Breast epithelium (tissue), 4 donors: ENCODE results near the gene MKI67. TPM values are rescaled to one million over a fixed set of nuclear protein-coding genes. Genes with fewer than 3 reads are reported as not detected.
"Not testable (repeated sequence)": the region's sequence is repeated elsewhere in the genome, so short reads cannot be mapped to it uniquely, and the experiment has no call there.

Experiments
- DNase-seq, 2 donors: peaks; one replicate each; pipeline ENCODE4 v3.0.0-alpha.2; 2019; ENCODE audit warnings: low spot score in 2 of 2
- H3K27ac ChIP-seq, 2 donors: fragments of 200-600 bp; sonication (generic) in 1 of 2; one replicate each; pipeline ENCODE4 v1.5.1; 2016 to 2019; ENCODE audit warnings: mild to moderate bottlenecking in 1 of 2
- H3K27me3 ChIP-seq, 2 donors: fragments of 200-600 bp; sonication (generic) in 1 of 2; one replicate each; pipeline versions ENCODE4 v1.5.1 to v1.6.0; 2017 to 2019; ENCODE audit warnings: control low read depth in 1 of 2, mild to moderate bottlenecking in 1 of 2
- H3K36me3 ChIP-seq: fragments of 200-600 bp; one replicate; pipeline ENCODE4 v1.5.1; 2019
- H3K4me1 ChIP-seq, 2 donors: fragments of 200-600 bp; sonication (generic); one replicate each; pipeline ENCODE4 v1.5.1; 2016 to 2019; ENCODE audit warnings: control low read depth in 1 of 2
- H3K4me3 ChIP-seq, 3 donors: fragments of 200-600 bp; sonication (generic); 1 replicate in 2 of 3; 2 replicates in 1 of 3; pipeline ENCODE4 v1.5.1; 2016 to 2019; ENCODE audit warnings: mild to moderate bottlenecking in 3 of 3, moderate library complexity in 2 of 3
- H3K9me3 ChIP-seq, 2 donors: fragments of 200-600 bp; sonication (generic) in 1 of 2; one replicate each; pipeline ENCODE4 v1.5.1; 2016 to 2019; ENCODE audit warnings: control low read depth in 1 of 2
- POLR2A ChIP-seq: fragments of 450-650 bp; IDR thresholded peaks from one replicate; pipeline ENCODE4 v1.6.1; 2016; ENCODE audit warnings: antibody characterized with exemption, mild to moderate bottlenecking, moderate library complexity
- POLR2AphosphoS5 ChIP-seq, 3 donors: sonication (generic); formaldehyde crosslinking; IDR thresholded peaks; one replicate each; pipeline ENCODE4 v1.6.1; 2017; ENCODE audit warnings: antibody characterized with exemption in 3 of 3
- intact Hi-C: fragments of 100-400 bp; cut with DNase I; formaldehyde crosslinking; loops from one replicate; pipeline ENCODE4 v1.15.1; 2023; ENCODE audit warnings: low total_unique reads
- total RNA-seq, 3 donors: library from RNA; depleted of rRNA; stranded (reverse); fragments of >200 nt; gene quantifications; one replicate each; pipeline ENCODE4 v1.1.0, GENCODE V29; 2016
- TF ChIP-seq, protein P1 (sequence below), 3 donors: fragments of 450-650 bp; IDR thresholded peaks; one replicate each; pipeline ENCODE4 v1.5.1; 2016 to 2017; ENCODE audit warnings: antibody characterized with exemption in 3 of 3, mild to moderate bottlenecking in 3 of 3, moderate library complexity in 3 of 3

The MKI67 gene
- total RNA-seq, 3 donors from 2014 or later = 0.29 to 6.4 (median 0.33) TPM

DNA sequence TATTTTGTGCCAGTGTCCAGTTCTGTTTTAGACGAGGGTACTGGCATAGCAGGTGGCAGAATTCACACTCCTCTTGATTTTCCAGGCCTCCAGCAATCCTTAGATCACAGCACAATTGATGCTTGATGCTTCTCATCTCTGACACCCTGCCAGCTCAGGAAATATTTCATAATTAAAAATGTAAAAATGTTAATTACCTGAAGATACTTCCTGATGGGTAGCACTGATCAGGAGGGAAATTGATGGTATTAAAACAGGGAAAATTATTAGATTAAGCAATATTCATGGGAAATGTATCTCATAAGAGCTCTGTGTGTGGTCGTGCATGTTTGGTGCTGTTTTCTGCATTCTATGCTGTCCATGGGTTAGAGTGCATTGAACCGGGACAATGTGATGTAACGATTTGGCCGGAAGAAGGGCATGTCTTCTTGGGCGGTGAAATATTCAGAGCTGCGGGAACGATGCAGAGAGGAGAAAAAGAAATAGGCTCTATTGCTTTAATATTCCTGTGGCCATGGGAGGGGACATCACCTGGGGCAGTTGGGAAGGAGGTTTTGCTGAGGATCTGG, 43.7 kb upstream of the MKI67 start:
- no peak for DNase-seq

DNA sequence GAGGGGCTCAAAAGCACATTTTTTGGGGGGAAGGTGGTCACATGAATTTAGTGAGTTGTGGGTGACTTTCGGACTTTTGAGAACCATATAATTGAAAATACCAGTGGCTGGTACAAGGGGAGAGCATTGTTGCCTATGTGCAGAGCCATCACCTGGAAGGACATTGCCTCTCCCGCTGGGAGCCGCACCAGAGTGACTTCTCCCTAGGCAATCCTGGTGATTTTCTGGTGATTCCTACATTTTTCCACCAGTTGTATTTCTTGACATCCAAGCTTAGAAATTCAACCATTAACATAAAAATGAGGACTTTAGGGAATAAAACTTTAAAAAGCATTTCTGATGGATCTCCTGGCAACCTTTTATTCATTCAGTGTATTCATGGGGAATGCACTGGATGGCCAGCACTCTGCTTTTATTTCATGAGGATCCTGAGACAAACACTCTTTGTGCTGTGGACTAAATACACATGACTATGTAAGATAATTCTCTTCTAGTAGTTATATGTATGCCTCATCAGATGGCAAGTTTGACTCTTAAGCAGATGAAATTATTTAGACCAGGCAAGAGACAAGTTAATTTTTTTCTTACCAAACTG, 41.8 kb upstream of the MKI67 start:
- DNase-seq = no peak
- Histone ChIP-seq H3K9me3 (no peaks in the 10 kb centered on the region), H3K36me3 (no peaks in the 10 kb centered on the region), H3K27ac (no peak overlapping the region), H3K4me1 (no peaks in the 10 kb centered on the region), H3K27me3 (peaks cover 0 to 8% of the 10 kb centered on the region in 2 donors), H3K4me3 (no peak overlapping the region)
- intact Hi-C loops = no loop called here
- TF ChIP-seq POLR2AphosphoS5 (IDR thresholded peaks at IDR 0.05) = no peak
- TF ChIP-seq, protein P1, sequence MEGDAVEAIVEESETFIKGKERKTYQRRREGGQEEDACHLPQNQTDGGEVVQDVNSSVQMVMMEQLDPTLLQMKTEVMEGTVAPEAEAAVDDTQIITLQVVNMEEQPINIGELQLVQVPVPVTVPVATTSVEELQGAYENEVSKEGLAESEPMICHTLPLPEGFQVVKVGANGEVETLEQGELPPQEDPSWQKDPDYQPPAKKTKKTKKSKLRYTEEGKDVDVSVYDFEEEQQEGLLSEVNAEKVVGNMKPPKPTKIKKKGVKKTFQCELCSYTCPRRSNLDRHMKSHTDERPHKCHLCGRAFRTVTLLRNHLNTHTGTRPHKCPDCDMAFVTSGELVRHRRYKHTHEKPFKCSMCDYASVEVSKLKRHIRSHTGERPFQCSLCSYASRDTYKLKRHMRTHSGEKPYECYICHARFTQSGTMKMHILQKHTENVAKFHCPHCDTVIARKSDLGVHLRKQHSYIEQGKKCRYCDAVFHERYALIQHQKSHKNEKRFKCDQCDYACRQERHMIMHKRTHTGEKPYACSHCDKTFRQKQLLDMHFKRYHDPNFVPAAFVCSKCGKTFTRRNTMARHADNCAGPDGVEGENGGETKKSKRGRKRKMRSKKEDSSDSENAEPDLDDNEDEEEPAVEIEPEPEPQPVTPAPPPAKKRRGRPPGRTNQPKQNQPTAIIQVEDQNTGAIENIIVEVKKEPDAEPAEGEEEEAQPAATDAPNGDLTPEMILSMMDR (IDR thresholded peaks at IDR 0.05) = no peak
- TF ChIP-seq POLR2A = no peak

More for the DNA sequence above, 43.7 kb upstream of the MKI67 start:
- H3K36me3 ChIP-seq = no peaks in the 10 kb centered on the region
- no peaks in the 10 kb centered on the region for H3K4me1 ChIP-seq
- H3K27me3 ChIP-seq = peaks cover 0 to 4% of the 10 kb centered on the region in 2 donors
- H3K27ac ChIP-seq = no peak overlapping the region
- intact Hi-C loops = no loop called here
- TF ChIP-seq POLR2A (no peak), POLR2AphosphoS5 (IDR thresholded peaks at IDR 0.05) (no peak)
- TF ChIP-seq, protein P1 (IDR thresholded peaks at IDR 0.05) = no peak
- peaks cover 3 to 8% of the 10 kb centered on the region in 2 donors for H3K9me3 ChIP-seq
- H3K4me3 ChIP-seq = no peak overlapping the region

DNA sequence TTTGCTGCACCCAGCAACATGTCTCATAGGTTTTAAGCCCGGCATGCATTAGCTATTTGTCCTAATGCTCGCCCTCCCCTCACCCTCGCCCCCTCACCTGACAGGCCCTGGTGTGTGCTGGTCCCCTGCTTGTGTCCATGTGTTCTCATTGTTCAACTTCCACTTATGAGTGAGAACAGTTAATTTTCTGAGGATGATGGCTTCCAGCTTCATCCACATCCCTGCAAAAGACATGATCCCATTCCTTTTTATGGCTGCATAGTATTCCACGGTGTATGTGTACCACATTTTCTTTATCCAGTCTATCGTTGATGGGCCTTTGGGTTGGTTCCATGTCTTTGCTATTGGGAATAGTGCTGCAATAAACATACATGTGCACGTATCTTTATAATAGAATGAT, 40.9 kb upstream of the MKI67 start:
- DNase-seq, H3K4me3 ChIP-seq, H3K27ac ChIP-seq, H3K4me1 ChIP-seq, H3K9me3 ChIP-seq, H3K36me3 ChIP-seq, intact Hi-C loops: not testable (repeated sequence)
- H3K27me3 ChIP-seq = peaks cover 0 to 10% of the 10 kb centered on the region in 2 donors

DNA sequence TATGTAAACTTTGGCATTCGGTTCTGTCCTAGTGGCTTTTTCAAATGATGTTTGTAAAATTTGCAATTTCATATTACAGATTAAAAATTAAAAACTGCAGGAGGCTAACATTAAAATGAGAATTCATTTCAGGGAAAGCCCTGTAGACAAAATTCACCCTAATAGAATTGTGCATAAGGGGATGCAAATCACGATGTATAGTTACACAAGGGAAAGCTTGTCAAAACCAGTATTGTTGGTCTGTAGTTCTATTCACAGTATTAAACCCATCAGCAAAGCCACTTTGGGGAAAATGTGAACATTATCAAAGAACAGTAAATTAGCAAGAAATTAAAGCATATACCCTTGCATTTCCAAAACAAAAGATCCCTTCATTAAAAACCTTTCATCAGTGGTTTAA, 39.9 kb upstream of the MKI67 start:
- H3K27me3 ChIP-seq = peaks cover 0 to 13% of the 10 kb centered on the region in 2 donors
- DNase-seq = no peak
- no peaks in the 10 kb centered on the region for H3K36me3 ChIP-seq
- H3K4me3 ChIP-seq = no peak overlapping the region
- TF ChIP-seq POLR2A (no peak), POLR2AphosphoS5 (IDR thresholded peaks at IDR 0.05) (no peak)
- TF ChIP-seq, protein P1 (IDR thresholded peaks at IDR 0.05) = no peak
- H3K9me3 ChIP-seq = no peaks in the 10 kb centered on the region
- intact Hi-C loops = no loop called here
- H3K27ac ChIP-seq = no peak overlapping the region
- no peaks in the 10 kb centered on the region for H3K4me1 ChIP-seq

DNA sequence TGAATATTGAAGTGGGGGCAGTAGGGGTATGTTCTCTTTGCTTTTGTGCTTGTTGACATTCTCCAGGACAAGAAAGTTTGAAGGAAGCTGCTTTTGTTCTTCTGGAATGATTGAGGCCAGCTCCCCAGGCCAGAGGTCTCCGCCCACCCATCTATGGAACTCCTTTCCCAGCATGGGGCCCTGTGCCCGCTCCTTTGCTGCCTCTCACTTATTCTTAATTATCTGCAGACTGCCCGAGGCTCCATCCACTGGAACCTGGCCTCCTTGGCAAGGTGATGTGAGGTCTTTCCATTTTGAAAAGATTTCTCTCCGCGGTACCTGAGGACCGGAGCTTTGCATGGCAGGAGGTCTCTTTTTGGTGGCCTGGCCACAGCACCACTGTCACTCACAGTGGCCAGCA, 39.3 kb upstream of the MKI67 start:
- Histone ChIP-seq H3K36me3 (no peaks in the 10 kb centered on the region), H3K27me3 (peaks cover 0 to 13% of the 10 kb centered on the region in 2 donors), H3K4me1 (no peaks in the 10 kb centered on the region), H3K27ac (no peak overlapping the region), H3K9me3 (no peaks in the 10 kb centered on the region), H3K4me3 (no peak overlapping the region)
- TF ChIP-seq, protein P1 (IDR thresholded peaks at IDR 0.05) = no peak
- TF ChIP-seq POLR2AphosphoS5 (IDR thresholded peaks at IDR 0.05) (no peak), POLR2A (no peak)
- DNase-seq = no peak
- intact Hi-C loops = no loop called here
